ENCODE data around the gene LPAR4.

GRCh38 chrX:78753571-78753970, 6.1 kb downstream of the LPAR4 start:
- no peak for TF ChIP-seq POLR2AphosphoS5 (IDR thresholded peaks at IDR 0.05; ENCODE audit: low read depth, low read length)
- TF ChIP-seq POLR2A (IDR thresholded peaks at IDR 0.05; ENCODE audit: low read depth, low read length) = no peak

Data from GM12892 (cell line).